SH-SY5Y (cell line): ENCODE data around the gene KLK14.

Experiments
- GATA2 ChIP-seq: IDR thresholded peaks from 2 replicates; pipeline ENCODE4 v1.6.1; 2011; ENCODE audit warnings: mild to moderate bottlenecking, low read depth, low read length
- GATA3 ChIP-seq: IDR thresholded peaks from 2 replicates; pipeline ENCODE4 v1.6.1; 2011; ENCODE audit warnings: low read depth, mild to moderate bottlenecking, low read length, moderate library complexity

- TF ChIP-seq GATA3 (no peak), GATA2 (no peak)
These were observed 15.8 kb upstream of the KLK14 start for GRCh38 chr19:51098365-51099046.
